BJ (cell line): ENCODE measurements around the gene PARP15. TPM values are rescaled to one million over a fixed set of nuclear protein-coding genes. Genes with fewer than 3 reads are reported as not detected.

Experiments used
- CTCF ChIA-PET: fragments of 350-600 bp; formaldehyde crosslinking; extraction: SDS; loops from one replicate; lab custom pipeline; 2021; ENCODE audit warnings: antibody characterized with exemption, inconsistent platforms; lab: Yijun Ruan, JAX
- POLR2A ChIA-PET: fragments of 300-600 bp; sonication (Branson Sonifier 250); formaldehyde crosslinking; extraction: SDS; loops from one replicate; lab custom pipeline; 2021; ENCODE audit warnings: antibody characterized with exemption; lab: Charles Lee
- DNase-seq: peaks from one replicate; pipeline ENCODE4 v3.0.0-alpha.2; 2011; ENCODE audit warnings: low read depth
- H3K27me3 ChIP-seq: 2 replicates; pipeline ENCODE4 v1.6.0; 2011; ENCODE audit warnings: low read length; ENCODE audit not compliant: control insufficient read depth, insufficient read depth
- H3K36me3 ChIP-seq: 2 replicates; pipeline ENCODE4 v1.5.1; 2011; ENCODE audit warnings: low read length; ENCODE audit not compliant: control insufficient read depth, insufficient read depth
- H3K4me3 ChIP-seq: 2 replicates; pipeline ENCODE4 v1.5.1; 2011; ENCODE audit warnings: low read depth, mild to moderate bottlenecking, control low read depth, low read length
- polyA plus RNA-seq: library from polyadenylated mRNA; depleted of rRNA; stranded (reverse); fragments of >200 nt; gene quantifications from 2 replicates; pipeline ENCODE4 v1.2.3, GENCODE V29; 2011
- TF ChIP-seq, protein P1 (sequence below): IDR thresholded peaks from 2 replicates; pipeline ENCODE4 v1.5.1; 2011; ENCODE audit warnings: low read depth, mild to moderate bottlenecking, control low read depth, inconsistent platforms, low read length, moderate library complexity; ENCODE audit not compliant: insufficient read depth

PARP15 gene
- polyA plus RNA-seq, 1 experiment = 0.05 TPM

- ChIA-PET POLR2A (interaction anchor here (0.7 kb wide), 1 partner anchor 16 kb away, joined by 4 read pairs; no protein-coding TSS in a partner anchor), CTCF (no interaction called here)
- no peak for DNase-seq
- Histone ChIP-seq H3K4me3 (no peak overlapping the region), H3K36me3 (peaks cover 7% of the 10 kb centered on the region), H3K27me3 (no peaks in the 10 kb centered on the region)
- TF ChIP-seq, protein P1, sequence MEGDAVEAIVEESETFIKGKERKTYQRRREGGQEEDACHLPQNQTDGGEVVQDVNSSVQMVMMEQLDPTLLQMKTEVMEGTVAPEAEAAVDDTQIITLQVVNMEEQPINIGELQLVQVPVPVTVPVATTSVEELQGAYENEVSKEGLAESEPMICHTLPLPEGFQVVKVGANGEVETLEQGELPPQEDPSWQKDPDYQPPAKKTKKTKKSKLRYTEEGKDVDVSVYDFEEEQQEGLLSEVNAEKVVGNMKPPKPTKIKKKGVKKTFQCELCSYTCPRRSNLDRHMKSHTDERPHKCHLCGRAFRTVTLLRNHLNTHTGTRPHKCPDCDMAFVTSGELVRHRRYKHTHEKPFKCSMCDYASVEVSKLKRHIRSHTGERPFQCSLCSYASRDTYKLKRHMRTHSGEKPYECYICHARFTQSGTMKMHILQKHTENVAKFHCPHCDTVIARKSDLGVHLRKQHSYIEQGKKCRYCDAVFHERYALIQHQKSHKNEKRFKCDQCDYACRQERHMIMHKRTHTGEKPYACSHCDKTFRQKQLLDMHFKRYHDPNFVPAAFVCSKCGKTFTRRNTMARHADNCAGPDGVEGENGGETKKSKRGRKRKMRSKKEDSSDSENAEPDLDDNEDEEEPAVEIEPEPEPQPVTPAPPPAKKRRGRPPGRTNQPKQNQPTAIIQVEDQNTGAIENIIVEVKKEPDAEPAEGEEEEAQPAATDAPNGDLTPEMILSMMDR = no peak
Measured at GRCh38 chr3:122536632-122537001, 40.8 kb upstream of the PARP15 start.

DNA sequence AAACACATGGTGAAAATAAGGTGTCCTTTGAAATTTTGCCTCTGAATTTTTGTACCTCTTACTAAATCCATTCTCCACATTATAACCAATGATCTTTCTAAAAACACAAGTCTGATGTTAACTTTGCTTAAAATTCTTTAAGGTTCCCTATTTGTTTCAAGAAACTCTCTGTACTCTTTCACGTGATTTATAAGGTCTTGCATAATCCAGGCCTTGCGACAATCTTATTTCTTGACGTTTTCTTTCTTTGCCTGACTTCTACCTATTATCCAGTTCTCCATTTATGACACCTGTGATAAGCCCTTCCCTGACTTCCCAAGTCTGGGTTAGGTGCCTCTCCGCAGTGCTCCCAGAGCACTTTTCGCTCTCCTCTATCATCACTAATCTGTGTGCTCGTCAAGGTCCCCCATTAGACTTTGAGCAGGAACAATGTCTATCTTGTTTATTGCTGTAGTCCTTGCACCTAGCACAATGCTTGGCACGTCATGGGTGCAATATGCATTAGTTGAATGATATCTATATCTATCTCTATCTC, 38.4 kb upstream of the PARP15 start:
- H3K36me3 ChIP-seq = peaks cover 3% of the 10 kb centered on the region; the same call in 1 of the 2 replicates
- POLR2A ChIA-PET = no interaction called here

GRCh38 chr3:122546151-122546550, 31.3 kb upstream of the PARP15 start:
- ChIA-PET CTCF (no interaction called here), POLR2A (no interaction called here)
- DNase-seq = no peak
- peaks cover 5% of the 10 kb centered on the region; the same call in 1 of the 2 replicates for H3K36me3 ChIP-seq
- H3K4me3 ChIP-seq = no peak overlapping the region
- TF ChIP-seq, protein P1 = no peak
- H3K27me3 ChIP-seq = no peaks in the 10 kb centered on the region

More for the DNA sequence above, 38.4 kb upstream of the PARP15 start:
- DNase-seq = no peak
- TF ChIP-seq, protein P1 = no peak
- CTCF ChIA-PET = no interaction called here
- Histone ChIP-seq H3K27me3 (no peaks in the 10 kb centered on the region), H3K4me3 (no peak overlapping the region)

DNA sequence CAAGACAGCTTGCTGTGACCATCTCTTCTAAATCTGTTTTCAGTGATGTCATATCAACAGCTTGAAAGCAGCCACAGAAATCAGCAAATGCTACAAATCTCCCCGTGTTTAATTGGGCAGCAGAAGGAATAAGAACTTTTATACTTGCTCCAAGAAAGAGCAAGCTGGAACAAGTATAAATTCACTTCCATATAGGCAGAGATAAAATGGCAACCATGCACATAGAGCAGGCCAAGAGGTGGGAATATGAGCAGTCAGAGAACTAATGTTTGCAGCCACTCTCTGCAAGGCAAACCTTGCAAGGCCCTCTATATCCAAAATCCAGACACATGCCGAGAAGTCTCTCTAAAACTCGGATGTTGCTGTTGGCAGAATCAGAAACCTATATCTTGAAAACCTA, 29.4 kb upstream of the PARP15 start:
- CTCF ChIA-PET = interaction anchor here (0.6 to 1.7 kb wide), 3 partner anchors 8 to 131 kb away, joined by 3 to 6 read pairs (median 4); no protein-coding TSS in a partner anchor
- POLR2A ChIA-PET = no interaction called here
- TF ChIP-seq, protein P1 = no peak
- Histone ChIP-seq H3K27me3 (no peaks in the 10 kb centered on the region), H3K36me3 (peaks cover 5% of the 10 kb centered on the region; the same call in 1 of the 2 replicates), H3K4me3 (no peak overlapping the region)
- DNase-seq = no peak

DNA sequence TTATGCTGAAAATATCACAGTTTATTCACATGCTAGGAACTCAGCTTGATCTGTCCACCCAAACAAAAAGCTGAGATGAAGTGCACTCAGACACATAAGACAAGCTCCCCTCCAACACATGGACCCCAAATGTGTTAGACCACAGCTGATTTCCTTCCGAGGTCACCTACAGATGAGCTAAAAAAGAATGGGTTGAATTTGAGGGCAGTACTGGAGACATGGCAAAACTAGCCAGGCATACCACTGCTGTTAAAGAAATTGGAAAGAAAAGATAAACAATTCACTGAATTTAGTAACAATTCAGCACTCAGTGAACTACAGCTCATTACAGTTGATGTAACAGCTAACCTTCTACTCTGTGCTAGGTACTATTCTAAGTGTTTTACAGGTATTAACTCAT, 28.8 kb upstream of the PARP15 start:
- ChIA-PET CTCF (interaction anchor here (0.8 to 1.7 kb wide), 3 partner anchors 11 to 241 kb away, joined by 3 to 6 read pairs (median 3); no protein-coding TSS in a partner anchor), POLR2A (no interaction called here)
- H3K27me3 ChIP-seq = no peaks in the 10 kb centered on the region
- DNase-seq = no peak
- H3K36me3 ChIP-seq = peaks cover 5% of the 10 kb centered on the region; the same call in 1 of the 2 replicates
- H3K4me3 ChIP-seq = no peak overlapping the region
- TF ChIP-seq, protein P1 = no peak
